HG03196 (cell line): ENCODE data around the gene FGF6.

Source experiments
- ATAC-seq: cut with Tn5 transposase; IDR thresholded peaks from one replicate; pipeline ENCODE4 v1.9.1; 2021; ENCODE audit not compliant: unreplicated experiment

FGF6 gene

GRCh38 chr12:4448371-4448940 is 2.8 kb upstream of the FGF6 start:
- ATAC-seq = no peak

- ATAC-seq = no peak
These were observed 1.5 kb upstream of the FGF6 start for GRCh38 chr12:4447151-4447550.

GRCh38 chr12:4446335-4446734 is 720 bp upstream of the FGF6 start:
- no peak for ATAC-seq

GRCh38 chr12:4444031-4444430 is 1.6 kb downstream of the FGF6 start:
- ATAC-seq = no peak

GRCh38 chr12:4443616-4444015 is 2.0 kb downstream of the FGF6 start:
- no peak for ATAC-seq

- ATAC-seq = no peak
These were observed 4.0 kb downstream of the FGF6 start for GRCh38 chr12:4441355-4442335.

- no peak for ATAC-seq
These were observed 5.3 kb downstream of the FGF6 start for GRCh38 chr12:4440187-4440941.

GRCh38 chr12:4439736-4440135 is 5.9 kb downstream of the FGF6 start:
- no peak for ATAC-seq

- ATAC-seq = no peak
These were observed 6.6 kb downstream of the FGF6 start for GRCh38 chr12:4438834-4439596.

GRCh38 chr12:4435537-4435936 is 10.1 kb downstream of the FGF6 start:
- ATAC-seq = no peak

GRCh38 chr12:4434706-4435425 is 10.7 kb downstream of the FGF6 start:
- ATAC-seq = no peak

GRCh38 chr12:4434301-4434700 is 11.3 kb downstream of the FGF6 start:
- ATAC-seq = no peak

GRCh38 chr12:4433745-4434058 is 11.9 kb downstream of the FGF6 start:
- ATAC-seq = no peak

GRCh38 chr12:4432878-4433744 is 12.5 kb downstream of the FGF6 start:
- ATAC-seq = no peak

- ATAC-seq = no peak
These were observed 13.7 kb downstream of the FGF6 start for GRCh38 chr12:4431866-4432265.

- ATAC-seq = no peak
These were observed 14.2 kb downstream of the FGF6 start for GRCh38 chr12:4431436-4431835.

GRCh38 chr12:4424422-4424821 is 21.2 kb downstream of the FGF6 start:
- no peak for ATAC-seq

- no peak for ATAC-seq
These were observed 22.0 kb downstream of the FGF6 start for GRCh38 chr12:4423528-4424195.

- ATAC-seq = no peak
These were observed 22.6 kb downstream of the FGF6 start for GRCh38 chr12:4422985-4423384.
